ENCODE data around the gene CPNE2. TPM values are rescaled to one million over a fixed set of nuclear protein-coding genes. Genes with fewer than 3 reads are reported as not detected.
"Not testable (repeated sequence)": the region's sequence is repeated elsewhere in the genome, so short reads cannot be mapped to it uniquely, and the experiment has no call there.

Gene CPNE2
- polyA plus RNA-seq, 3 donors: 29.6 to 35.4 (median 31.4) TPM

DNA sequence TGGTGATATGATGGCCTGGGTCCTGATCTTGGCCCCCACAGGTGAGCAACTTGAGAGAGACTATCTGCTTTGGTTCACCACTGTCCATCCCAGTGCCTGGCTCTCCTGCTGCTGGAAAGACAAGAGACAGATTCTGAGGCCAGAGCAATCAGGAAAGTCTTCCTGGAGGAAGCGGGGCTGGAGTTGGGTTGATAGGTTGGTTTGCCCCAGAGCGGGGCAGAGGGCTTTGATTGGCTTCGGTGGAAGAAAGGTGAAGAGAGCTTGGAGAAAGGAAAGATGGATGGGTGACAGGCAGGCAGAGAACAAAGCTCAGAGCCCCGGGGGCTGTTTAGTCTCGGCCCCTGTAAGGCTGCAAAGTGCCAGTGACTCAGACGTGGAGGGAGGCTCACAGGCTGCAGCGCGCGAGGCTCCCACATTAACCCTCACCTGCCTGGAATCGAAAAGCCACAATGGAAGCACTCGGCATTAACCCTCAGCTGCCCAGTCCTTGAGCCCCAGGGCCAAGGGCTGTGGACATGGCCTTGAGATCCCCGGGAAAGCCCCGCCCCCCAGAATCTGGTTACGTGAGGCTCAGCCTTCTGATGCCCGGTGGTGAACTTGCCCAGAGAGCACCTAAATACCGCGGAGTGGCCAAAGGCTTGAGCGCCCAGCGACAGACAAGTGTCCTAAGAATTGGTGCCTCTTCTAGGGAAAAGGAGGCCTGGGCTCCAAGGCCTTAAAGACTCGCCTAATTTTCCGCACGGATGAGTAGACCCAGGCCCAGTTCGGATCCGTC is 996 bp upstream of the CPNE2 start:
- DNase-seq (ENCODE audit: extremely low read depth in 1 of 11, low read depth in 9 of 11, low spot score in 4 of 11): peak in 2 of 11 donors; percentile 13 to 24

DNA sequence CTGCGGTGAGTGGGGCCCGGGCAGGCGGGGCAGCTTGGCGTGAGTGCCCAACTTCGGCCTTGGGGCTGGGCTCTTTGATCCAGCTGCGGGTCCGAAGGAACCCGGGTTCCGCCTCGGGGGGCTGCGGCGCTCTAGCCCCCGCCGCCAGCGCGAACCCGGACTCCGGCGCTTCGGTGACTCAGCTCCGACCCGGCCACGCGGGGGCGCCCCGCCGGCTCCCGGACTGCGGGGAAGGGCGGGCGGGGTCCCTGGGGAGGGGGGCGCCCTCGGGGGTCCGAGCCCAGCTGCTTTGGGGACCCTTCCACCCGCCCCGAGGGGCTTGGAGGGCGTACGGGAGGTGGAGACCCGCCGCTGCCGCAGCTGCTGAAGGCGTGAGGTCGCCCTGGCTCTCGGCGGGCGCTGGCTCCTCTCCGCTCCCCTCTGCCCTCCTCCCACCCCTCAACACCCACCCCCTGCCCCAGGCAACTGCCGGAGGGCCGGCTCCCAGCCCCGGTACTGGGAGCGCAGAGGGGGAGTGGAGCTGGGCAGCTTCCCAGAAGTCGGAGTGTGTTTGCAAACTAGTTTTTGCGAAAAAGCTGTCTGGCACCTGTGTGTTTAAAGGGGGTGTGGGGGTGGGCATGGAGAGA is 516 bp downstream of the CPNE2 start:
- peak in 1 of 11 donors; percentile 23 for DNase-seq (ENCODE audit: extremely low read depth in 1 of 11, low read depth in 9 of 11, low spot score in 4 of 11)

DNA sequence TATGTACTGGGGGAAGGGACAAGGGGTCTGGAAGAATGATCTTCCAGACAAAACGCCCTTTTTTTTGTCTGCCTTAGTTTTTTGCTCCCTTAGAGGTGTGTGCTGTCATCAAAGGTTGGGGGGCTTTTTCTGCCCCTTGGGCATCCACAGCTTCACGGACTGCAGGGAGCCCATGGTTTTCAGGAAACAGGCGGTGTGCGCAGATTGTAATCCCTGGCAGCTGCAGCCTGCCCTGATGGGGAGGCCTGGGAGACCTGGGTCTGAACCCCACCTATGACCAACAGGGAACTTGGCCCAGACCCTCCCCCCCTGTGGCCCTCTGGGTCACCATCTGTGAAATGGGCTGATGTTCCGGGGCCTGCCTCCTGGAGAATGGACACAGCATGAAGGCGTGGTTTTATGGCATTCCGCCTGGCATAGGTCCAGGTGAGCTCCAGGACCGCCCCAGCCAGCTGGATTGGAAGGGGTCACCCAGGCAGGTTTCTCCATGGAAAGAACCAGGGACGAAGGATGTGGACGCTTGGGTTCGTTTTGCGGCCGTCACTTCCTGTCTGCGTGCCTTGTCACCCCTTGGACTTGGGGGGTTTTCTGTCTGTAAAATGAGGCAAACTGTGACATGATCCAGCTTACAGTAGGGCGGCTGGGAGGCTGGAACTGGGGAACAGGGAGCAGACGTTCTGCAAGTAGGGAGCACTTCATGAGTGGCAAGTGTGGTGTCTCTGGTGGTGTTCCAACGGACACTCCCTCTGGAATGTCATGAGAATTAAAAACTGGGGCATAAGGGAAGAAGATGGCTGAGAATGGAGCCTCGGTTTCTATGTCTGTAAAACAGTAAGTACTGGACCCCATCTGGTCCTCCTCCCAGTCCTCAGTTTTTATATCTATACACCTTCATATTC is 1.5 kb downstream of the CPNE2 start:
- no peak for DNase-seq (ENCODE audit: extremely low read depth in 1 of 11, low read depth in 9 of 11, low spot score in 4 of 11)

DNA sequence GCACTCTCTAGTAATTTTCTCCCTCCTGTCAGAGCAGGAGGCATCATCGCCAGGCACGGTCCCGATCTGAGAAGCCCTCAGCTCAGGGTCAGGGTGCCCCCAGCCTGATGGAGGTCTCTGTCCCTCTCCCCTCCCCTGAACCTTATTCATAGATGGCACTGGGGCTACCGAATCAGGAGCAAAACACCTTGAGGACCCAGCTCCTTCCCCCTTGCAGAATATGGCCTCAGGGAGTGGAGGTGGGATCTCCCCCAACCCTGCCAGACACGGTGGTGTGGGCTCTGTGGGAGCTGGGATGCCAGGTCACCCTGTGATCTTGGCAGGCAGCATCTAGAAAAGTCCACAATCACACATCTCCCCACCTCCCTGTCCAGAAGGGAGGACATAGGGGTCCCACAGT is 2.5 kb downstream of the CPNE2 start:
- no peak for DNase-seq (ENCODE audit: extremely low read depth in 1 of 11, low read depth in 9 of 11, low spot score in 4 of 11)

DNA sequence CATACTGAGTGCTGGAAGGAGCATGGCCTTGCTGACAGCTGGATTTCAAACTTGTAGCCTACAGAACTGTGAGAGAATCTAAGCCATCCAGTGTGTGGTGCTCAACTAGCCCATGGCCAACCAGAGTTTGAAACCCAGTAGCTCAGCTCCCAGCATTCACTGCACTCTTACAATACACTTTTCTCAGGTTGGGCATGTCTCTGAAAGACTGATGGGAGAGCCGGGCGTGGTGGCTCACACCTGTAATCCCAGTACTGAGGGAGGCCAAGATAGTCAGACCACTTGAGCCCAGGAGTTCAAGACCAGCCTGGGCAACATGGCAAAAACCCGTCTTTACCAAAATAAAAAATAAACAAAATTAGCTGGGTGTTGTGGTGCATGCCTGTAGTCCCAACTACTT is 3.8 kb downstream of the CPNE2 start:
- no peak for DNase-seq (ENCODE audit: extremely low read depth in 1 of 11, low read depth in 9 of 11, low spot score in 4 of 11)

DNA sequence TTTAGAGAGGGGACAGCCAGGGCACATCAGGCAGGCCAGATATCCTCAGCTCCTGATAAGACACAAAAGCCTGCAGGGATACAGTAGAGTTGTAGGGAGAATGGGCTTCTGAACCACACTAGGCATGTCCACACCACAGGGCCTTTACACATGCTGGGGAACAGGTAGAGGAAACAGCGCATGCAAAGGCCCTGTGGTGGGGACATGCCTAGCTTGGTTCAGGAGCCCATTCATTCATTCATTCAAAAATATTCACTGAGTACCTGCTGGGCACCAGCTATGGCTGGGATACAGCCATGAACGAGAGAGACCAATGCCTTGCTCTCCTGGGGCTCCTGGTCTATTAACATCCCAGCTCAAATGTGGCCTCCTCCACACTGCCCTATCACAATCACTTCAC is 4.4 kb downstream of the CPNE2 start:
- no peak for DNase-seq (ENCODE audit: extremely low read depth in 1 of 11, low read depth in 9 of 11, low spot score in 4 of 11)

DNA sequence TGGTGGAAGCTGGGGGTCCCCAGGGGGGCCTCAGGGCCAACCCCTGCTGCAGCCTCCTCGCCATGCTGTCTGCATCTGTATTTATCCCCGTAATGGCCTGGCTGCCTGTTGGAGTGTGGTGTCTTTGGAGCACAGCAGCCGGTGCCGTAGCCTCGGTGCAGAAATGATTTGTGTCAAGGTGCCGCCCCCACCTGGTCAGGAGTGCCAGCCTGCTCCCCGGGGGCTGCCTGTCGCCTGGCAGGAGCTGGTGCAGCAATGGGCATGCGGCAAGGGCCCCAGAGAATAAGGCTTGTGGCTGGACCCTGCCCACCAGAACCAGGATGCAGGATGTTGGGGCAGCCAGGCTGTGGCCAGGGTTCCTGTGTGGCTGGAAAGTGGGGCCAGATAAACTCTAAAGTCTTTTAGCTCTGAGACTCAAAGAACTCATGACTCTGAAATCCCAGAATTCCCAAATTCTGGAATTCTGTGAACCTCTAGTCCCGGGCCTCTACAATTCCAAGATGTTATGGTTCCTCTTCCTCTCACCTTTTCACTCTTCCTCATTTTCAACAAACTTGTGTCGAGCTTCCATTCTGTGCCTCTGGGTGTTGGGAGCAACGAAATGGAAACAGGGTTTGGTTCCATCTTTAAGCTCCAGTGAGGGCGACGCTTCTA is 5.9 kb downstream of the CPNE2 start:
- DNase-seq (ENCODE audit: extremely low read depth in 1 of 11, low read depth in 9 of 11, low spot score in 4 of 11): no peak

DNA sequence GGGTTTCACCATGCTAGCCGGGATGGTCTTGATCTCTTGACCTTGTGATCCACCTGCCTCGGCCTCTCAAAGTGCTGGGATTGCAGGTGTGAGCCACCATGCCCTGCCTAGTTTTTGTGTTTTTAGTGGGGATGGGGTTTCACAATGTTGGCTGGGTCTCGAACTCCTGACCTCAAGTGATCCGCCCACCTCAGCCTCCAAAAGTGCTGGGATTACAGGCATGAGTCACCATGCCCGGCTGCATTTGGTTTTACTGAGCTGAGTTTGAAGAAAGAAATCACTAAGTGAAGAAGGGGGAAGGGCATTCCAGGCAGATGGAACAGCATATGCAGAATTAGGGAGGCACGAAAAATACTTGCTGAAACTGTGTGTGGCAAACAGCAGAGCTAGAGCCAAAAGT is 7.6 kb downstream of the CPNE2 start:
- not testable (repeated sequence) for DNase-seq (ENCODE audit: extremely low read depth in 1 of 11, low read depth in 9 of 11, low spot score in 4 of 11)

DNA sequence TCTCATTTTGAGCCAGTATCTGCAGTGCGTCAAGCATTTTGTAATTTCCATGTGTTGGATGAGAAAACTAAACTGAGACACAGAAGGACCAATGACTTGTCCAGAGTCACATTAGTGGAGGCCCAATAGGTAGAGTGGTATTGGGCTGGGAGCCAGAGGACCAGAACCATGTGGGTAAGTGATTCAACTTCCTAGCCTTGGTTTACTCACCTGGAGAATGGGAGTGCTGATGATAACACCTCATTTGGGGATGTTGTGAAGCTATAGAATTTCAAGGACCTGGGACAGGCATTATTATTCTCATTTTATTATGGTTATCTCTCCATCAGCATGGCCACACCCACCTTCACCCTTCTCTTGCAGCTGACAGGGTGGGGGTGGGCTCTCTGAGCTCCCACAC is 8.1 kb downstream of the CPNE2 start:
- no peak for DNase-seq (ENCODE audit: extremely low read depth in 1 of 11, low read depth in 9 of 11, low spot score in 4 of 11)

DNA sequence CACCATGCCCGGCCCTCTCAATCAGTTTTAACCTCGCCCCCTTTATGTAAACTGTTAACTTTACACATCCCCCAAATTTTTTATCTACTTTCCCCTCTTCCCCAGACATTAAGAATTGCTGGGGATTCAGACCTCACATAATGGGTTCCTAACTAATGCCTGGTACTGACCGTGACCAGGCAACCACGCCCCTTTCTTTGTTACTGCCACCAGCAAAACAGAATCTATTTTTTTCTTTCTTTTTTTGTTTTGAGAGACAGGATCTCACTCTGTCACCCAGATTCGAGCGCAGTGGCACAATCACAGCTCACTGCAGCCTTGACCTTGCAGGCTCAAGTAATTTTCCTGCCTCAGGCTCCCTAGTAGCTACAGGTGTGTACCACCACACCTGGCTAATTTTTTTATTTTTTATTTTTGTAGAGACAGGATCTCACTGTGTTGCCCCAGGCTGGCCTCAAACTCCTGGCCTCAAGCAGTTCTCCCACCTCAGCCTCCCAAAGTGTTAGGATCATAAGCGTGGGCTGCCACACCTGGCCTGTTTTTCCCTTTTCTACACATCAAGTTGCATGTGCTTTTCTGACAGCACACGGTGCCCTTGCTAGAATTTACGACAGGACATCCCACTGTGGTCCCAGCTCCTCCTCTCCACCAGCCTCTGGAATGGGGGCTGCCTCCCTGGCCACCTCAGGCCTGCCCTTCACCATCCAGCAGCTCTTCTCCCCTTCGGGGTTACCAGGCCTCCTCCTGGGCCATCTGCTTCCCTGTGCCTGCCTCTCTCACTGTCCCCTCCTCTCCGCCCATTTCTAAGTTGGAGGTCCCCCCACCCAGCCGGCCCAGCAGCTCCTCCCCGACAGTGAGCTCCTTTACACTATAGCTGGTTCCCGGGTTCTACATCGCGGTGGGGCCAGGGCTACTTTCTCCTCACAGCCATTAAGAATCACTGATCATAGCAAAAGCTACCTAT is 10.8 kb downstream of the CPNE2 start:
- DNase-seq (ENCODE audit: extremely low read depth in 1 of 11, low read depth in 9 of 11, low spot score in 4 of 11): no peak

DNA sequence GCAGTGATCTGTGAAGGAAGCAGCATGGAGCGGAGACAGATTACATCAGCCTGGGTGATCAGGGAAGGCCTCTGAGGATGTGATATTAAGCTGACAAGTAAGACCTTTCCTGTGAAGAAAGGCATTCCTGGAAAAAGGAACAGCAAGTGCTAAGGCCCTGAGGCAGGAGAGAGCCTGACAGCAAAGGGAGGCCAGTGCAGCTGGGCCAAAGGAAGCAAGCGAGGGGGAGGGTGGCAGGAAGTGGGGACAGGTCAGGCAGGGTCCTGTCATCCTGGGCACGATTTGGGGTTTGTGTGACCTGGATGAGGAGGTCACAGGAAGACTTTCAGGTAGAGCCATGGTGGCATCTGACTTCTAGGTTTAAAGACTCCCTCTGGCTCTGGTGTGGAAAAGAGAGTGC is 12.3 kb downstream of the CPNE2 start:
- DNase-seq (ENCODE audit: extremely low read depth in 1 of 11, low read depth in 9 of 11, low spot score in 4 of 11): no peak

DNA sequence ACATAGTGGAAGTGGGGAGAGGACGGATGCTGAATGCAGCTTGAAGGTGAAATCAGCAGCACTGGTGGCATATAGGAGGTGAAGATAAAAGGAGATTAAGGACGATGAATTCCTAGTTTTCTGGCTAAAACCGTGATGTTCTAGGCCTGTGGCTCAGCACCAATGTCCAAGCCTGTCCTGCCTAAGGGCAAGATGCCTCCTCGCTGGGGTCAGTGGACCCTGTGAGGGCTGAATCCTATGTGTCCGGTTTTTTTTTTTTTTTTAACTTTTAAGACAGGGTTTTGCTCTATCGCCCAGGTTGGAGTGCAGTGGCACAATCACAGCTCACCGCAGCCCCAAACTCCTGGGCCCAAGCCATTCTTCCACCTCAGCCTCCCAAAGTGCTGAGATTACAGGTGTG is 12.8 kb downstream of the CPNE2 start:
- DNase-seq (ENCODE audit: extremely low read depth in 1 of 11, low read depth in 9 of 11, low spot score in 4 of 11): no peak

DNA sequence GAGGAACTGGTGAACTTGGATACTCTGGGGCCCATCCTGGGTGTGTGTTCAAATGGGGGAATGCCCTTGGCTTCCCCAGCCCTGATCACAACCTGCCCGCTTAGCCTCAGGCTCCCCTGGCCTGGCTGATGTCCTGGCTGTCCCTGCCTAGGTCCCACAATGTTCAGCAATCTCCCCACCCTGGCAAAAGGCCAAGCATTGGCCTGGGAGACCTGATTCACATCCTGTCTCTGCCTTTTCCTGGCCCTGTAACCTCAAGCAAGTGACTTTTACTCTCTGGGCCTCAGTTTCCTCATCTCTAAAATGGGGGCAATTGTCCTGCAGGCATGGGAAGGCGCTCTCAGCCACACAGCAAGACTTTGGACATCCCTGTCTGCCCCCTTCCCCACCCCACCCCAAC is 14.4 kb downstream of the CPNE2 start:
- DNase-seq (ENCODE audit: extremely low read depth in 1 of 11, low read depth in 9 of 11, low spot score in 4 of 11): no peak

DNA sequence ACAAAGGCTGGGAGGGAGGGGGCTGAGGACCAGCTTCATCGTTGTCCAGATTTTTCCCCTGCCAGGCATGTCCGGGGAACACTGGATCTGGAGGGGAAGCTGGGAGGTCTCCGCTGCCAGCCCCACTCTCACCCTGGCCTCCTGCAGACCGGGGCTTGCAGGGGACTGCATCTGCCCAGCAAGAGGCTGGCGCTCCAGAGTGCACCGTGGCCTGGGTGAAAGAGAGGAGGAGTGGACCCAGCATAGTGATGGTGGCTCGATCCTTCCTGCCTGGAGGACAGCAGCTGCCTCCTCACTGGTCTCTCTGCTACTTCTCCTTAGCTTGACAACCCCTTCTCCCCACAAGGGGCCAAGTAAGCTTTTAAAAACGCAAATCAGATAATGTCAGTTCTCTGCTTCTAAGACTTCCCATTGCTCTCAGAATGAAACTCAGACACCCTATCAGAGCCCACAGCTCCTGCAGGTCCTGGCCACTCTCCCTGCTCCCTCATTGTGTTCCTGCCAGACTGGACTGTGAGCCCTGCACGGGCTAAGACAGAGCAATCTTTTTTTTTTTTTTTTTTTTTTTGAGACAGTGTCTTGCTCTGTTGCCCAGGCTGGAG is 15.0 kb downstream of the CPNE2 start:
- no peak for DNase-seq (ENCODE audit: extremely low read depth in 1 of 11, low read depth in 9 of 11, low spot score in 4 of 11)

DNA sequence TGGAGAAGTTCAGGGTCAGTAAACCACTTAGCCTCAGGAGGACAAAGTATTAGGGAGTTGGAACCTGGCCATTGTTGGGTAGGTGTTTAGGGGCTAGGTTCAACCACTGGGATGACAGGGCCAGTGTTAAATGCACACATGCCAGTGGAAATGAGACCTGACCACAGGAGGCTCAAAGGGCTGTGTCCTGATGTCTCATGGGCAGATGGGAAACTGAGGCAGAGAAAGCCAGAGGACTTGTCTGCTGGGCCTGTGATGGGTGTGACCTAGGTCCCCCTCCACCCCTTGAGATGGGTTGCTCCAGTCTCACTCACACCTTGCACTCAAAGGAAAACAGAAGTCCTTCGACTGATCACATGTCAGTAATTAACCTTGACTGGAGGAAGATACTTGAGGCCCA is 16.0 kb downstream of the CPNE2 start:
- no peak for DNase-seq (ENCODE audit: extremely low read depth in 1 of 11, low read depth in 9 of 11, low spot score in 4 of 11)

DNA sequence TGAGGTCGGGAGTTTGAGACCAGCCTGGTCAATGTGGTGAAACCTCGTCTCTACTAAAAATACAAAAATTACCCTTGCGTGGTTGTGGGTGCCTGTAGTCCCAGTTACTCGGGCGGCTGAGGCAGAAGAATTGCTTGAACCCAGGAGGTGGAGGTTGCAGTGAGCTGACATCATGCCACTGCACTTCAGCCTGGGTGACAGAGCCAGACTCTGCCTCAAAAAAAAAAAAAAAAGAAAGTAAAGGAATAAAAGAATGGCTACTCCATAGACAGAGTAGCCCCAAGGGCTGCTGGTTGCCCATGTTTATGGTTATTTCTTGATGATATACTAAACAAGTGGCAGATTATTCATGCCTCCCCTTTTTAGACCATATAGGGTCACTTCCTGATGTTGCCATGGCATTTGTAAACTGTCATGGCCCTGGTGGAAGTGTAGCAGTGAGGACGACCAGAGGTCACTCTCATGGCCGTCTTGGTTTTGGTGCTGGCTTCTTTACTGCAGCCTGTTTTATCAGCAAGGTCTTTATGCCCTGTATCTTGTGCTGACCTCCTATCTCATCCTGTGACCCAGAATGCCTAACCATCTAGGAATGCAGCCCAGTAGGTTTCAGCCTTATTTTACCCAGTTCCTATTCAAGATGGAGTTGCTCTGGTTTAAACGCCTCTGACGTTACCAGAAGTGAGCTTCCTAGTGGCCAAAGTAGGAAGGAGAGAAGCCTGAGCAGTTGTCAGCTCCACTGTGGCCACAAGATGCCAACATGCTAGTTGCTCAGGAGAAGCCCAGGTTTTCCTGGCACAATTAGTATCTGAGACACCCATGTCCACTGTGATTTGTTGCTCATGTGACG is 17.1 kb downstream of the CPNE2 start:
- DNase-seq (ENCODE audit: extremely low read depth in 1 of 11, low read depth in 9 of 11, low spot score in 4 of 11): not testable (repeated sequence)

DNA sequence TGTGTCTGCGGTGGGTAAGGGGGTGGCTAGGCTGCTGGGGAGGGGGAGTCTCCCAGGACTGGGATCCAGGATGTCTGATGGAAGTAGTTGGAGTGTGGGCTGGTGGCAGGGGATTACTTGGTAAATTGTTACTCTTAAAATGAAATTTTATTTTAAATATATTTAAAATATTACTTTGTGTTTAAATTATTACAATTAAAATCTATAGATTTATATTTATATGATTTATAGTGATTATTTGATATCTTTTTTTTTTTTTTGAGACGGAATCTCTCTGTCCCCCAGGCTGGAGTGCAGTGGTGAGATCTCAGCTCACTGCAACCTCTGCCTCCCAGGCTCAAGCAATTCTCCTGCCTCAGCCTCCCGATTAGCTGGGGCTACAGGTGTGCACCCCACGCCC is 18.6 kb downstream of the CPNE2 start:
- DNase-seq (ENCODE audit: extremely low read depth in 1 of 11, low read depth in 9 of 11, low spot score in 4 of 11): no peak
